ENCODE measurements around the gene GPS1. TPM values are rescaled to one million over a fixed set of nuclear protein-coding genes. Genes with fewer than 3 reads are reported as not detected.

GPS1 gene
- total RNA-seq, 1 donor from 2014 or later, result 71.5 TPM

- DNase-seq, result no peak
- ATAC-seq, result no peak
- no peak overlapping the region for H3K27ac ChIP-seq
These were observed 6.6 kb downstream of the GPS1 start for GRCh38 chr17:82058230-82058854.

GRCh38 chr17:82058855-82059249 is 7.2 kb downstream of the GPS1 start:
- Histone ChIP-seq H3K36me3 (peaks cover 96% of the 10 kb centered on the region), H3K4me3 (no peak overlapping the region), H3K4me1 (peaks cover 6% of the 10 kb centered on the region), H3K27me3 (ENCODE audit: low read depth) (no peaks in the 10 kb centered on the region), H3K9me3 (no peaks in the 10 kb centered on the region), H3K27ac (no peak overlapping the region)
- ATAC-seq, result no peak
- intact Hi-C loops (cut with DNase I), result no loop called here
- TF ChIP-seq CTCF (IDR thresholded peaks at IDR 0.05), result no peak
- DNase-seq, result no peak

More at GRCh38 chr17:82058230-82058854, 6.6 kb downstream of the GPS1 start:
- H3K9me3 ChIP-seq, result no peaks in the 10 kb centered on the region
- peaks cover 96% of the 10 kb centered on the region for H3K36me3 ChIP-seq
- intact Hi-C loops (cut with DNase I), result no loop called here
- no peaks in the 10 kb centered on the region for H3K27me3 ChIP-seq (ENCODE audit: low read depth)
- no peak for TF ChIP-seq CTCF (IDR thresholded peaks at IDR 0.05)
- no peak overlapping the region for H3K4me3 ChIP-seq
- H3K4me1 ChIP-seq, result peaks cover 6% of the 10 kb centered on the region

GRCh38 chr17:82059272-82060000 is 7.7 kb downstream of the GPS1 start:
- H3K4me1 ChIP-seq, result peaks cover 11% of the 10 kb centered on the region
- H3K27me3 ChIP-seq (ENCODE audit: low read depth), result no peaks in the 10 kb centered on the region
- no peak for DNase-seq
- peaks cover 93% of the 10 kb centered on the region for H3K36me3 ChIP-seq
- intact Hi-C loops (cut with DNase I), result no loop called here
- H3K9me3 ChIP-seq, result no peaks in the 10 kb centered on the region
- no peak for ATAC-seq
- H3K27ac ChIP-seq, result no peak overlapping the region
- TF ChIP-seq CTCF (IDR thresholded peaks at IDR 0.05), result no peak
- no peak overlapping the region for H3K4me3 ChIP-seq

- no peak for ATAC-seq
- intact Hi-C loops (cut with DNase I), result no loop called here
- no peak for TF ChIP-seq CTCF (IDR thresholded peaks at IDR 0.05)
- DNase-seq, result no peak
- Histone ChIP-seq H3K4me3 (no peak overlapping the region), H3K9me3 (no peaks in the 10 kb centered on the region), H3K27me3 (ENCODE audit: low read depth) (no peaks in the 10 kb centered on the region), H3K4me1 (peaks cover 17% of the 10 kb centered on the region), H3K27ac (no peak overlapping the region), H3K36me3 (peaks cover 87% of the 10 kb centered on the region)
These were observed 8.3 kb downstream of the GPS1 start for GRCh38 chr17:82060001-82060380.

GRCh38 chr17:82060614-82061013 is 8.9 kb downstream of the GPS1 start:
- no peak for TF ChIP-seq CTCF (IDR thresholded peaks at IDR 0.05)
- H3K36me3 ChIP-seq, result peaks cover 81% of the 10 kb centered on the region

More at GRCh38 chr17:82060614-82061013, 8.9 kb downstream of the GPS1 start:
- no peak overlapping the region for H3K27ac ChIP-seq
- H3K27me3 ChIP-seq (ENCODE audit: low read depth), result no peaks in the 10 kb centered on the region
- no peak overlapping the region for H3K4me3 ChIP-seq
- no peaks in the 10 kb centered on the region for H3K9me3 ChIP-seq
- intact Hi-C loops (cut with DNase I), result no loop called here
- ATAC-seq (no peak), DNase-seq (no peak)
- H3K4me1 ChIP-seq, result peaks cover 18% of the 10 kb centered on the region

All from lower lobe of right lung (tissue), 2 donors.